Right lung (tissue), 5 donors: ENCODE results near the gene PKHD1. TPM values are rescaled to one million over a fixed set of nuclear protein-coding genes. Genes with fewer than 3 reads are reported as not detected.
A peak's percentile ranks its signal among the peaks of the same experiment; 100 is the strongest.

Experiments used
- DNase-seq, 2 donors: peaks; one replicate each; pipeline ENCODE4 v3.0.0-alpha.2; 2013
- polyA plus RNA-seq, 5 donors: library from polyadenylated mRNA; unstranded; fragments of 120-200 nt; gene quantifications; one replicate each; pipeline versions ENCODE4 v1.2.1 to v1.2.3, GENCODE V29; 2013; ENCODE audit warnings: inconsistent platforms in 1 of 5, low replicate concordance in 1 of 5; ENCODE audit not compliant: insufficient read length in 5 of 5, insufficient read depth in 1 of 5

The PKHD1 gene
- polyA plus RNA-seq, 5 donors = 3.2 to 7.6 (median 6.4) TPM

GRCh38 chr6:51678905-51679620, 408.4 kb downstream of the PKHD1 start:
- DNase-seq = peak in 1 of 2 donors; percentile 9

- no peak for DNase-seq
Measured at GRCh38 chr6:51678274-51678673, 409.1 kb downstream of the PKHD1 start.

- DNase-seq = no peak
Measured at GRCh38 chr6:51675922-51676275, 411.5 kb downstream of the PKHD1 start.

GRCh38 chr6:51675020-51675921, 412.1 kb downstream of the PKHD1 start:
- DNase-seq = no peak

- no peak for DNase-seq
Measured at GRCh38 chr6:51663525-51663924, 423.9 kb downstream of the PKHD1 start.

- DNase-seq = no peak
Measured at GRCh38 chr6:51660767-51661166, 426.6 kb downstream of the PKHD1 start.

GRCh38 chr6:51657491-51657890, 429.9 kb downstream of the PKHD1 start:
- DNase-seq = no peak

- no peak for DNase-seq
Measured at GRCh38 chr6:51655517-51655916, 431.9 kb downstream of the PKHD1 start.

- DNase-seq = no peak
Measured at GRCh38 chr6:51654647-51655046, 432.8 kb downstream of the PKHD1 start.

GRCh38 chr6:51651132-51651817, 436.1 kb downstream of the PKHD1 start:
- DNase-seq = no peak

GRCh38 chr6:51648774-51649173, 438.6 kb downstream of the PKHD1 start:
- DNase-seq = no peak

- DNase-seq = no peak
Measured at GRCh38 chr6:51648236-51648635, 439.2 kb downstream of the PKHD1 start.

GRCh38 chr6:51644426-51644825, 443.0 kb downstream of the PKHD1 start:
- DNase-seq = no peak

GRCh38 chr6:51640021-51640420, 447.4 kb downstream of the PKHD1 start:
- no peak for DNase-seq

- DNase-seq = no peak
Measured at GRCh38 chr6:51633424-51633823, 454.0 kb downstream of the PKHD1 start.

- DNase-seq = no peak
Measured at GRCh38 chr6:51630011-51630410, 457.4 kb downstream of the PKHD1 start.

GRCh38 chr6:51626391-51626790, 461.0 kb downstream of the PKHD1 start:
- no peak for DNase-seq

- DNase-seq = no peak
Measured at GRCh38 chr6:51625566-51625965, 461.8 kb downstream of the PKHD1 start.

- no peak for DNase-seq
Measured at GRCh38 chr6:51620971-51621370, 466.4 kb downstream of the PKHD1 start.

- no peak for DNase-seq
Measured at GRCh38 chr6:51619042-51619799, 468.2 kb downstream of the PKHD1 start.

GRCh38 chr6:51618563-51618962, 468.9 kb downstream of the PKHD1 start:
- no peak for DNase-seq

GRCh38 chr6:51617751-51618150, 469.7 kb downstream of the PKHD1 start:
- DNase-seq = no peak
